Testis (tissue), 2 donors: ENCODE results near the gene NLGN4X.
A peak's percentile ranks its signal among the peaks of the same experiment; 100 is the strongest.

Source experiments
- CTCF ChIP-seq, 3 experiments: fragments of 450-650 bp in 2 of 3; fragments of 200-600 bp in 1 of 3; sonication (generic) in 1 of 3; IDR thresholded peaks; one replicate each; pipeline ENCODE4 v1.5.1; 2016 to 2019; ENCODE audit warnings: antibody characterized with exemption in 3 of 3, mild to moderate bottlenecking in 2 of 3, moderate library complexity in 1 of 3
- POLR2A ChIP-seq: fragments of 450-650 bp; IDR thresholded peaks from one replicate; pipeline ENCODE4 v1.6.1; 2017; ENCODE audit warnings: antibody characterized with exemption, mild to moderate bottlenecking, moderate library complexity

DNA sequence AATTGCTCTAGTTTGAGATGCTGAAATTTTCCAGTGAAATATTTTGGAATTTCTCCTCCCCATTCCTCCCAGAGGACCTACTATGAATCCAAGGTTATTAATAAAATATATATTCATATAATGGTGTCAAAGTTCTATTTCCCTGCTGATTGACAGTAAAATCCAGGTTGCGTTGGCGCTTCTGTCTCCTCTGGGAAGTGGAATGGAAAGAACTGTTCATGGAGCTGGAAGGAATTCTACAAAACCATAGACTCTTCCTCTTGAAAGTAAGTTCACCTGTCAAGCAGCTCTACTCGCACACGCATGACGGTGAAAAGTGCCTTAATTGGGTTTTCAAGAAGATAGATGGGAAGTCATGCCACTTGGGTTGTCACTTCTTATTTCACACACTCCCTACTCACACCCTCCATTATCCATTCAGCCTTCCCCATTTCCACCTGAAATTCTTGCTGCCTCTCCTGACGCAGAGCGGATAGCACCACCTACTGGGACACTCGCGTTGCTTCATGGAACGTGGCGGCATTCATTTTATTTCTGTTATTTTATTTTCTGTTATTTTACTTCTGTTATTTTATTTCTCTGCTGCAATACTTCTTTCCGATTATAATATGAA, 351.6 kb downstream of the NLGN4X start:
- TF ChIP-seq CTCF (IDR thresholded peaks at IDR 0.05): peak in 2 of 3 experiments; percentile 12 to 18
- TF ChIP-seq POLR2A: no peak
